GM04504 (cell line): ENCODE results near the gene COL15A1.
A peak's percentile ranks its signal among the peaks of the same experiment; 100 is the strongest.
"Not testable (repeated sequence)": the region's sequence is repeated elsewhere in the genome, so short reads cannot be mapped to it uniquely, and the experiment has no call there.

Source experiments
- DNase-seq: peaks from one replicate; pipeline ENCODE4 v3.0.0-alpha.2; 2012; ENCODE audit warnings: low read depth

Gene COL15A1

DNA sequence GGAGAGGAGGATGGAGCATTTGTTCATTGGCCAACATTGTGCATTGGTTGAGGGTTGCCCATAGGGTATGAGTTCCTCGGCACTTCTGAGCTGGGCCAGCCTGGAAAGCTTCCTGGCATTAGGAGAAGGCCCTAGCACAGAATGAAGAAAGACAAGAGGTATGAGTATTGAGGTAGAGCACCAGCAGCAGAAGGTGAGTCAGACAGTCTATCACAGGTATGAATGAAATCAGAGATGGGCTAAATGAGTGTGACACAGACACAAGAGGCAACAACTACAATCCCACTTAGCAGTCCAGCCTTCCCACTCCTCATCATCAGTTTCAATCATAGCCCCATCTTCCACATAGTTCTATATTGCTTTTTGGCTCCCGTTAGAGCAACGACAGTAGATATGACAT lies 135.8 kb downstream of the COL15A1 start:
- DNase-seq, result no peak

DNA sequence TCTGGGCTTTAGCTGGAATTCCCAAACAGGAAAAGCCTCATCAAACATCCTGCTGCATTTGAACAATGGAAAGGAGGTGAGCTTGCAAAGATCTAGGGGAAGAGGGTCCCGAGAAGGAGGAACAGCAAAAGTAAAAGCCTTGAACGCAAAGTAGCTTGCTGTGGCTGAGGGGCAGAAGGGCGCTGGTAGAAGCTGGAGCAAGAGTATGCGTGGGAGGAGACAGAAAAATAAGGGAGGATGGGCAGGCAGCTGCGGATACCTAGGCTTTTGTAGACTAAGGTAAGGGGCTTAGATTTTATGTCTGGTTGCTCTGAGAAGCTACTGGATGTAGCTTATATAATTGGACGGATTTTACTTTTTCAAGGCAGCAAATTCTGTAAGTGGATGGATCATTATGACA lies 139.3 kb downstream of the COL15A1 start:
- no peak for DNase-seq

DNA sequence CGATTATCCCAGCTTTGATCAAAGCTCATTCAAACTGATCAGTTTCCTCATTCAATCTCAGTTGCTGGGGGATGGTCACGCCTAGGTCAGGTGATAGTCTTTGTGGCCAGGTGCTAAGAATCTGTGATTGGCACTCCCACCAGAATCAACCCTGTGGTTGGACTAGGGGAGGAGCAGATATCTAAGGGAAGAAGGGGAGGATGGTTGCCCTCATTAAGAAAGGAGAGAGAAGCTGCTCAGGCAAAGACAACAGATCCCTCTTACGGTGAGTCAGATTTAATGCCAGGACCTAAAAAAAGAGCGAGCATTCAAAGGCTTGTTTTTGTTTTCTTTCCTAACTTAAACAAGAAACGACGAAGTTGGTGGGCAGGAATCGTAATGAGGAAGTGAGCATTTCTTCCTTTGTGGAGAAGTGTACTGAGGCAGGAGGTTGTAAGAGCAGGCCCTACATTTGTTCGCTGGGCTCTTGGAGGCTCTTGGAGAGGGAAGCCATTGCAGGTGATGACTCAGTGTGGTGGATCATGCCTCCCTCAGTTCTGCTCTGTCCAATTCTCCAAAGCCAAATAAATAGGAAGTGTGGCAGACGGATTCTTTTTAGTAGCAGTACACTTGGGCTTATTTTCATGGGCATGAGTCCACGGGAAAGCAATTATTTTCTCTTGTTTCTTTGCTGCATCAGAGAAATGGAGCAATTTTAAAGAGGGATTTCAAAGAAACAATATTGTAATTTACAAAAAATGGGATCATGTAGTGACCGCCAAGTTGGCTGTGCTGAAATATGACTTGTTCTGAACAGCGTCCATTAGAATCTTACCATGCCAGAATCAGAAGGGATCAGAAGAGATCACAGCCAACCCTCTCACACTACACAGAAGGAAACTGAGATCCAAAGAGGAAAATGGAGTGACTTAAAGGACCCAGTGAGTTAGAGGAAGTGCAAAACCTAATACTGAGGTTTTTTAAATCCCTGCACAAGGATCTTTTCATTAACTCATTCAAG lies 142.5 kb downstream of the COL15A1 start:
- DNase-seq, result no peak

DNA sequence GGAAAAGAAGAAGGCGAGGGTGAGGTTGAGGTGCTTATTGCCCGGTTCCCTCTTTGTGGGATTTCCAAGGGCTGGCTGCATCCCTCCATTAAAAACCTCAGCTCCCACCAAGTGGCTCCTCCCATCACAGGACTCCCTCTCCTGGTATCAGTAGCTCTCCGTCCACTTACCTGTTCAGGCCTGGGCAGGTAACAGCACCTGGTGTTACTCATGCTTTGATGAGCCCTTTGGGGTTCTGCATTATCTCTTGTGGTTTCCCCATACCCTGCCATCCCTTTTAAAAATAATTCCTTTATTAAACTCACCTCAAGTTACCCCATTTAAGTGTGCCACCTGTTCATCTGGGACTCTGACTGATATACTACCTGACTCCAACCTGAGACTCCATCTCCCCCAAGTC lies 143.8 kb downstream of the COL15A1 start:
- no peak for DNase-seq

DNA sequence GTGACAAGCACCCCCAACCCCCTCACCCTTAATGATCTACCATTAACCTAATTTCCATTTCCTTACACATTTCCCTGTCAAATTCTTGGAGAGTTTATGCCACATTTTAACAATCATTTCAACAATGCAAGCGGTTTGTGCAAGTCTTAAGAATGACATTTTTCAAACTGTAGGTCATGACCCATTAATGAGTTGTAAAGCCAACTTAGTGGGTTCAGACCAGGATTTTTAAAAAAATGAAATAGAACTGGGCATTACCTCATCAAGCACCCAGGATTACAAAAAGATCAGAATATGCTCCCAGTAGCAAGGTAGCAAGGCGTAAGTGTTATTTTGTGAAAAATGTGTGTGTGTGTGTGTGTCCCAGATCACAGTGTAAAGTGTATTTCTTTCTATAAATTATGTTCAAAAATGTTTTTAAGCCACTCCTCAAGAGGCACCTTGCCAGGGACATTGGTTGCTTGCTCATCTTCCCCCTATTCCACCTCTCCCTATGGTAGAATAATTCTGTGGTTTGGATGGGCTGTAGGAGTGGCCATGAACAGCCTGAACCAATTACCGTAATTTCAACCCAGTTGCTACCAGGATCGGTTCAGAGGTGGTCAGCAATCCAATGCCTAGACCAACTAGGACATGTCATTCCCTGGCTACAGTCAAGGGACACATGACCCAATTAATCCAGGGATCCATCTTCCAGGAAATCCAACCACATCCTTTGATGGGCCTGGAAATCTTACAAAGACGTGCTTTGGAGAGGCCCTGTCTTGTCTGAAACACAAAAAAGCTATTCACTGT lies 146.8 kb downstream of the COL15A1 start:
- DNase-seq, result no peak

DNA sequence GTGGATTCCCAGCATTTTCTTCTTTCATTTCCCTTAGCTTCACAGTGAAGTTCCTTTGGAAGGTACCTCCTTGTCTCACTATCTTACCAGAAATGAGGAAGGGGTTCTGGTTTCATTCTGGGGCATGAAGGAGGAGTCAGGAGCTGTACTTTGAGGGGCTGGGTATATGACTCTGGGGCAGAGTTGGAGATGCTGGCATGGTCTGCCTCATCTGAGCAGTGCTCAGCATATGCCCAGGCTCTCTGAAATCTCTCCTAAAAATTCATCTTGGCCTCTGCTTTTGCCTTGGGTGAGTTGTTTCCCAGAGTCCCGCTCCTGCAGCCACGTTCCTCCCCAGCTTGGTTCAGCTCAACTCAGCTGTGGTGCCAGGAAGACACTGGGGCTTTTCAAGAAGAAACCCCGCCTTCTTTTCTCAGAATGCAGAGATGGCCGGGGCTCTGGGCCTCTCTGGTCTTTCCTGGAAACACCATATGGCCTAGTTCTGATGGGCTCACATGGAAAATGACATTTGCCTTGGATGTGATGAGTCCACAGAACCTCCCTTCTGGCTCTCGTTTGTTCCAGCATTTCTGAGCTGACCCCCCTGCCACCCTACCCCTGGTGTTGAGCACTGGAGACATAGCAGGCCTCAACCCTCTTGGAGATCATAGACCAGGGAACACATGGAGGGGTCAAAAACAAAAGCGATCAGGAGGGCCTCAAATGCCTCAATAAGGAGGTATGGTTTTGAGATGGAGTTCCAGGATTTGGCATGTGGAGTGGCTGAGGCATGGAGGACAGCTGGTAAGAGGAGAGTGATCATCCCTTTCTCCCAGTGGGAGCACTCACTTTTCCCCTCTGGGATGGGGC lies 149.2 kb downstream of the COL15A1 start:
- DNase-seq, result no peak

DNA sequence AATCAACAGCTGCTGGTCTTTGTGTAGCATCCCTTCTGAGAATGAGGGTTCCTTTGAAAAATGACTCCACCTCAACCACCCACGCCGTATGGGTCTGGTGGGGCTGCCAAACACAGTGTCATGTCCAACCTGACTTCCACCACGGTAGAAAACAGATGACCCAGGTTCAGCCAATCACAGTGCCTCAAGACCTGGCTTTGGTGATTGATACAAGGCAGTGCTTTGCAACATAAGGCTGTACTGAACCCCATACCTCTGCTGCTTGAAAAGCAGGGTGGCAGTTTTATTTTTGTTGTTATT lies 149.7 kb downstream of the COL15A1 start:
- no peak for DNase-seq

DNA sequence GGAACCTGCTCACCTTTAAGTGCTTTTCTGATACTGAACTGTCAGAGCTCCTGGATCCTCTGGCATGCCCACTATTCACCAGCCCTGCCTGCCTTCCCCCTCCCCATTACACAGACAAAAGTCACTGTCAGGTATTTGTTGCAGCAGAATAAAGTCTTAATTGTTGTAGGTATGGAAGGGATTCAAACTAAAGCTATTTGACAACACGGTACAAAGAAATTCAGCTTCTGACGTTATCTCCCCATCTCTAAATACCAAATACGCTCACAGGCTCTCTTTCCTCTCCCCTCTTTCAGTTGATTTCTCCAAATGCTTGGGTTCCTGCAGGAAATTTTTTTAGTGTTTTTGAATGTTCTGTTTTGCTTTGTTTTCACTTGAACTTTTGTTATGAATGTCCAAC lies 151.9 kb downstream of the COL15A1 start:
- no peak for DNase-seq

DNA sequence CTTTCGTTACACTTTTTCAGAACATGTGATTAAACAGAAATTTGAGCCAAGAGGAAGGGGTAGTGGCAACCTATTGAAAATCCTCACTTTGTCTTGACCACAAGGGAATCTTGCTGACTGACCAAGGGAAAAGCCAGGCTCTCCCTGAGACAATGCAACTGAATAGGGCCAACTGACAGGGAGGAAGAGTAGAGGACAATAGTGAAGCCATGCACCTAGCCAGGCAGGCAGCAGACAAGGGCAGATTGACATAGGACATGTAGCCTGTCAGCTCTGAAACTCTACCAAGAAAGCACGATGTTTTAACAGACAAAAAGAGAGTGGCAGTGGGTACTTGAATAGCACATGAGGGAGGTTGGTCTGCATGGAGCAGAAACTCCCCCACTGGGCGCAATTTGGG lies 152.7 kb downstream of the COL15A1 start:
- no peak for DNase-seq

DNA sequence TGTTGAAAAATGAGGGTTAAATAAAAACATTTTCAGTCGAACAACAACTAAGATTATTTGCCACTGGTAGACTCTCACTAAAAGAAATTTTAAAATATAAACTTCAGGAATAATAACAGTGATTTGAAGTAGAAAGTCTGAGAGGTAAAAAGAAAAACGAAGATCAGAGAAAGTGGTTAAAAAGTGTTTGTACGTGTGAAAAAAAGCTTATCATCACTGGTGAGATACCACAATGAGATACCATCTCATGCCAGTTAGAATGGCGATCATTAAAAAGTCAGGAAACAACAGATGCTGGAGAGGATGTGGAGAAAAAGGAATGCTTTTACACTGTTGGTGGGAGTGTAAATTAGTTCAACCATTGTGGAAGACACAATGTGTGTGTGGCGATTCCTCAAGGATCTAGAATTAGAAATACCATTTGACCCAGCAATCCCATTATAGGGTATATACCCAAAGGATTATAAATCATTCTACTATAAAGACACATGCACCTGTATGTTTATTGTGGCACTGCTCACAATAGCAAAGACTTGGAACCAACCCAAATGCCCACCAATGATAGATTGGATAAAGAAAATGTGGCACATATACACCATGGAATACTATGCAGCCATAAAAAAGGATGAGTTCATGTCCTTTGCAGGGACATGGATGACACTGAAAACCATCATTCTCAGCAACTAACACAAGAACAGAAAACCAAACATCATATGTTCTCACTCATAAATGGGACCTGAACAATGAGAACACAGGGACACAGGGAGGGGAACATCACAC lies 156.3 kb downstream of the COL15A1 start:
- DNase-seq, result not testable (repeated sequence)

DNA sequence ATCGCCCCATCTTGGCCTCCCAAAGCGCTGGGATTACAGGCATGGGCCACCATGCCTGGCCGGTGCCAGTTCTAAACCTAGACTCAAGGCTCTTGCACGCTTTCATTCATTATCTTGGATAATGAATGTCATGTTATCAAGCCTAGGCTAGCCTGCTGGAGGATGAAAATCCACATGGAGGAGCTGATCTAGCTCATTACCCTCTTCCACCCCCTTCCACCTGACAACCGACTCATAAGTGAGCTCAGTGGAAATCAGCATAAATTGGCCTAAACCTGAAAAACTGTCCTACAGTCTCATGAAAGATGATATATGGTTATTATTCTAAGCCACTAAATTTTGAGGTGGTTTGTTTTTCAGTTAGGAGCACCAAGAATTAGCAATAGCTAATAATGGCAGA lies 157.6 kb downstream of the COL15A1 start:
- no peak for DNase-seq

DNA sequence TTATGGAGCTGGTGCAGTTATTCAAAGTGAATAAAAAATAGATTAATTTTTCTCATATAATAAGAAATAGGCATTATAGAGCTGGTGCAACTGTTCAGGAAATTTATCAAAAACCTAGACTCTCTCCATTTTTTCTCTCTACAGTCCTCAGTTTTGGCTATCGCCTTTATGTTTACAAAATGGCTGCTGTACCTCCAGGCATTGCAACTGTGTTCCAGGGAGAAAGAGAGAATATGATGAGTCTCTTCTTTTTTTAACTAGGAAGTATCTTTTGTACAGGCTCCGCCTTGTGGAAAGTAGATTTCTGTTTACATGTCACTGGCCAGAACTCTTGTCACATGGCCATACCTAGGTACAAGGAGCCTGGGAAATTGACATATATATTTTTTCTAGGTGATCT lies 158.1 kb downstream of the COL15A1 start:
- no peak for DNase-seq

DNA sequence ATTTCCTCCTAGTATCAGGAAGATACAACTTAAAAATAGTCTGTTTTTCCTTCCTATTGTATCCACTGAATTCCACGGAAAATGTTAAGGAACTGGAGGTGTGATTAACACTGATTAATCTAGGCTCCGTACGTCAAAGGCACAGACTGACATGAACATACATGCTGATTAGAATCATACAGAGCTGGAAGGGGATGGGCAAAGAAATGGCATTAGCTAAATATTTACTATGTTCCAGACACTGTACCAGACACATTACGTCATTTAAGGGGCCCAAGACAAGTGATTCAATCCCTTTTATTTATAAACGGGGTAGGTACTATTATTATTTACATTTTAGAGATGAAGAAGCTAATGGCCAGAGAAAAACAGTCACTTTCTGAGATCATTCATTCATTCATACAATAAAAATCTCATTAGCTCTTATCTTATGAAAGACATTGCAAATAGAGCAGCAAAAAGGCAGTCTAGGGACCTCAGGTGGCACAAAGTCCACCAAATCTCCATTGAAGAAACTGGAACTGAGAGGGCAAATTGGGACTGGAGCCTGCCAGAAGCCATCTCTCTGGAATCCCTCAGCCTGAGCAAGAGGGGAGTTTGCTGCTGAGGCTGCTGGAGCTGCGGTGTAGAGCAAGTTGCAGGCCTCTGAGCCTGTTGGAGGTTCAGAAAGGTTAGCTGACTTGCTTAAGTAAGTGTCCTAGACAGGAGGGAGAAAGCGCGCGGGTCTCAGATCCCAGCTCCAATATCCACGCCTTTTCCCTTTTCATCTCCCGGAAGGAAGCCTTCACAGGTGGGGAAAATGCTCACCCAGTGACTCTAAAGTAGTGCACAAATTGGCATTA lies 159.6 kb downstream of the COL15A1 start:
- no peak for DNase-seq

DNA sequence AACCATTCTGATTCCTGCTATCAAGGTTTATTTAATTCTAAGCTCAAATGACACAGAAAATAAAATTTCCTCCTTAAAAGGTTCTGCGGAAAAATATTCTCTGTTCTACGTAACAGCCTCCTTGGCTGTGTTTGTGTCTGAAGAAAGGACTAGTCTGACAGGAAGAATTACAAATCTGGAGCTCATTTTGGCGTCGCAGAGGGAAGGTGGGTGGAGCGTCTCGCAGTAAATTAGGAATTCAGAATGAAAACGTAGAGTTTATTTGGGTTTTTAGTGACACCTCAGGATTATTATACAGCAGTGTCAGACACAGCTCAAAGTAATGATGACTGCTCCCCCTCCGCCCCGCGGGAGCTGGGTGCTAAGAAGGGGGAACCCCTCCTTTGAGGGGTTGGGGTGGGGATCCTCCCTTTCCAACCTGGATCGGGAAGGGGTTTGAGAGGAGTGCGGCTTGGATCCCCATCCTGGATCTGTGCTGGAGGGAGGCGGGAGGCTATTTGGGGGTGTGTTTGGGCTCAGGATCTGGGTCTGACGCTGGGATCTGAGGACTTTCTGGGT lies 160.3 kb downstream of the COL15A1 start:
- no peak for DNase-seq

DNA sequence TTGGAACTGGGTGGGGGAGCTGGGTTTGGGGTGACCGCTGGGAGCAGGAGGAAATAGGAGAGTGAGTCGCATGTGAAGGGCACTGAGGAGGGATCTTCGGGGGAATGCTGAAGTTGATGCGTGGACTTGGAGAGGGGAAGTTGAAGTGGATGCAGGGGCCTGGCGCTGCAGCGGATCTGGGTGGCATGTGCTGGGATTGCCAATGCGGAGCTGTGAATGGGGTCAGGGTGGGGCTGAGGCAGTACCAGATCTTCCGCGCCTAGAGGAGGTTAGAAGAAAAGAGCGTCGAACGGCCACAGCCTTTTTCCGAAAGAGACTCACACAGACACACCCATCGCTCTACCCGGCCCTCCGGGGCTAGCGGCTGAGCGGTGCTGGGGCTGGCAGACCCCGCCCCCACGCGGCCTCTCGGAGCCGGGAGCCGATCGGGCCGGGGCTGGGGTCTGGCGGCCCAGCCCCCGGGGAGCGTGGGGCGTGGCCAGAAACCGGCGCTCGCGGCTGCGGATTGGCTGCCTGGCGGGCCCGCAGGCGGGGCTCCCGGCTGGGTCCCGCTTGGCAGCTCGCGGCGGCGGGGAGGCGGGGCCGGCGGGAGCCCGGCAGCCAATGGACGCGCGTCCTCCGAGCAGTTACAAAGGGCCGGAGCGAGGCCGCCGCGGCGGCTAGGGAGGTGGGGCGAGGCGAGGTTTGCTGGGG lies 160.9 kb downstream of the COL15A1 start, which contains the start of gene TGFBR1:
Gene TGFBR1, plus strand, starts transcription at position 655 of the 693 bp plus-strand sequence. CDS start 93 bp downstream, outside the sequence.
- peak; percentile 82 for DNase-seq

DNA sequence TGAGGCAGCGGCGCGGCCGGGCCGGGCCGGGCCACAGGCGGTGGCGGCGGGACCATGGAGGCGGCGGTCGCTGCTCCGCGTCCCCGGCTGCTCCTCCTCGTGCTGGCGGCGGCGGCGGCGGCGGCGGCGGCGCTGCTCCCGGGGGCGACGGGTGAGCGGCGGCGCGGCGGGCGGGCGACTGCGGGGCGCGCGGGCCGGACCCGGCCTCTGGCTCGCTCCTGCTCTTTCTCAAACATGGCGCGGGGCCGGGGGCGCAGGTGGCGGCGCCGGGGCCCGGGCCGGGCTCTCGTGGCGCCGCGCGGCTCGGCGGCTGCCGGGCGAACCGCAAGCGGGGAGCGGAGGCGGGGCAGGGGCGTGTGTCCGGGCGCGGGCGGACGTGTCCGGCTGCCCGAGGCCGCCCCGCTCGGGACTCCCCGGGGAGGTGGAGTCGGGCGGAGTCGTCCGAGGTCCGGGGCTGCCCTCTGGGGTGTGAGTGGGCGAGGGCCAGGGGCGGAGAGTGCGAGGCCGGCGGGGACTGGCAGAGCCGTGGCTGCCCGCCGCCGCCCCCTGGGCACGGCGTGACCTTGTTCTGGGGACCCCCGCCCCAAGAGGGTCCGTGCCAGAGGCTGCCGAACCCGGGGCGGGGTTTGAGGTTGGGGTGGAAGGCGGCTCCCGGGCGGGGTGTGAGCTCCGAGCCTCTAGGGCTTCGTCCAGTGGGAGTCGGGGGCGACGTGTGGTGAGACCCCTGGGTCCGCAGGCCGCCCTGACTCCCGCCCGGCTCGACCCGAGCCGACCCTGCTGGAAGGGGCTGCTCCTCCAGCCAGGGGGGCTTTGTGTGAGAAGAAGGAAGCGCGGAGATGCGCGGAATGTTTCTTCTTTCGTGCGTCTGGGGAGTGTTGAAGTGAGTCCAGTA lies 161.7 kb downstream of the COL15A1 start:
- no peak for DNase-seq

DNA sequence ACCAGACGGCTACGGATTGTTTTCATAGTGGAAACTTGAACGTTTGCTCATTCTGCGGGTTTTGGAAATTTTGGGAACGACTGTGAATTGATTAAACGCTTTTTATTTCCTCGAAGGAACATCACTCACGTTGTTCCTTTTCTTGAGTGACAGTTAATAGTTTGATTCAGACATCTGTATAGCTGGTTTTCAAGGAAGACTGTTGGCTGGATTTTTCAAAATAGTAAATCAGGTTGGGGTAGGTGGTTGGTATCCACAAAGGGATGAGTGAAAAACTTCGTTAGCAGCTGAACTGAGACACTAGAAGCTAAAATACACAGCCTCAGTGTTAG lies 162.3 kb downstream of the COL15A1 start:
- DNase-seq, result no peak

DNA sequence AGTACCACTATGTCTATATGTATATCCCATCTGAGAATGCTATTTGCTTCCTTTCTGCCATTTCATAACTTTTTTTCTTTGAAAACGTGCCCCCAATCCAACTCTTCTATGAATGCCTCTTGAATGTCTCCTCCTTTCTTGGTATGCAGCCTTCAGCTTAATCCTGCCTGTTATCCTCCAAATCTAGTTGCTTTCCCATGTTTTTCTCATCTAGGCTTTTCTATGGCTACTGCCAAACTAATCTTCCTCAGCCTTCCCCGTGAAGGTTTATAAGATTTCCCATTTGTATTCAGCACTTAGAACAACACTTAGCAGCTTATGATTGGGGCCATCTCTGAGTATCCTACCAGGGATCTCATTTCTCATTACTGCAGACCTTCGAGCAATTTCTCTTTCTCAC lies 163.7 kb downstream of the COL15A1 start:
- DNase-seq, result no peak

DNA sequence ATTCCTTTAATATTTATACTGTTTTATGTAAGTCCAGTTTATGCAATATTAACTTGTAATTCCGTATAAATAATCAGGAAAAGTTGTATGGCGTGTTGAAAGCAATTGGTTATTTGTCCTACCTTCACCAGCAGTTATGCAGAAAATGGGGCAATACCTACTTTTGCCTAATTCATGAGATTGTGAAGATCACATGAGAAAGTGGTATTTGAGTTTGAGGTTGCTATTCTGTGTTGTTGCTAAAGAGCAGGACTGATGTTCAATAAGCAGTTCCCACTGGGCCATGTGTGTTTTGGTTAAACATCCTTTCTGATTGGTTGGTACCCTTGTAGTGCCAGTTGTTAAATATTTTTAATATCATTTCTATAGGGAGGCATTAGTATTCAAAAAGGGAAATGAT lies 164.4 kb downstream of the COL15A1 start:
- DNase-seq, result no peak
